NOMO-1 treated with dmso at 0.1 percent for 144 hours (cell line): ENCODE measurements around the gene GLDC.
"Not testable (repeated sequence)": the region's sequence is repeated elsewhere in the genome, so short reads cannot be mapped to it uniquely, and the experiment has no call there.

Source experiments
- DNase-seq: peaks from one replicate; lab custom pipeline; 2025; ENCODE audit not compliant: unreplicated experiment; lab: John Stamatoyannopoulos, UW

The GLDC gene

GRCh38 chr9:6622784-6623183 lies 22.7 kb downstream of the GLDC start:
- not testable (repeated sequence) for DNase-seq

GRCh38 chr9:6620796-6621195 lies 24.7 kb downstream of the GLDC start:
- DNase-seq, result no peak

DNA sequence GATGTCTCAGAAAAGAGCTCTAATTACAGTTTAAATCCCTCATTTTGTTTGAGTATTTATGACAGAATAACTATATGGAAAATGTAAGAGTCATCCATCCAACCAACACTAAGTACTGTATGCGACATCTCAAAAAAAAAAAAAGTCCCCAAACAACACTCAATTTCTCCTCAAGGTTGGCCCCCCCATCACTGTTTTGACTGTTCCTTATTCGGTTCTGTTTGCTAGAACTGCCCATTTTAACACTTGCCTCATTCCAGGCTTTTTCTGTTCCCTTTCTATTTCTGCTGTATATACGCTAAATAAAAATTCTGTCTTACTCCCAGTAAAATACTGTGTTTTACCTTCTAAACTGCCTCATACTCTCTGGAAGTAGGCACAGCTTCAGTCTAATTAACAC lies 25.2 kb downstream of the GLDC start:
- no peak for DNase-seq

- no peak for DNase-seq
Observed at GRCh38 chr9:6619909-6620308, 25.6 kb downstream of the GLDC start.

DNA sequence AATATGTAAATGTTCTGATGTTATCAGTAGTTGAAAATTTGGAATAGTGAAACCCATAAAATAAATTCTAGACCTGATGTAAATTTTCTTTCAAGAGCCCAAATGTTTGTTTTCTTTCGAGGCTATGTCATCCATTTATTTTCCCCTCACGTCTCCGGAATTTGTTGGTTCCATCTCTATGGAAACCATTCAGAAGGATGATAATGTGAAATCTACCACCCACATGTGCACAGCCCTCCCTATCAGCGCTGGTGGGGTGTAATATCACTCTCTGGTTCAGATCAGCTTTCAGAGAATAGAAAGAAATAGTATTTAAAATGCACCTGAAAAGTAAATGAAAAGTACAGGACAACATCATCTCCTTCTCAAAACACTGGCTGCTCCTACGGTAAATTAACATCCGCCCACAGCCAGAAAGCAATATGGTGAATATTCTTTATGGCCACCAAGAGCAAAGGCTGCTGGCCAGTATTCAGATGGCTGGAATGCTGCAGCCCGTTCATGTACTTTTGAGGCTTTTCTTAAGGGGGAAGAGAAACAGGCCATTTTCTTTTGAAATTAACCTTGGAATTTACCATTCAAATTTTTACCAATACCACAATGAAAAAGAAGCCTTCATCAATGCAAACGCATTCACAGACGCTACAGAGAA lies 28.5 kb downstream of the GLDC start:
- DNase-seq, result no peak

GRCh38 chr9:6614489-6614888 lies 31.0 kb downstream of the GLDC start:
- no peak for DNase-seq

GRCh38 chr9:6611865-6612264 lies 33.7 kb downstream of the GLDC start:
- DNase-seq, result no peak

GRCh38 chr9:6610073-6610472 lies 35.5 kb downstream of the GLDC start:
- DNase-seq, result no peak

DNA sequence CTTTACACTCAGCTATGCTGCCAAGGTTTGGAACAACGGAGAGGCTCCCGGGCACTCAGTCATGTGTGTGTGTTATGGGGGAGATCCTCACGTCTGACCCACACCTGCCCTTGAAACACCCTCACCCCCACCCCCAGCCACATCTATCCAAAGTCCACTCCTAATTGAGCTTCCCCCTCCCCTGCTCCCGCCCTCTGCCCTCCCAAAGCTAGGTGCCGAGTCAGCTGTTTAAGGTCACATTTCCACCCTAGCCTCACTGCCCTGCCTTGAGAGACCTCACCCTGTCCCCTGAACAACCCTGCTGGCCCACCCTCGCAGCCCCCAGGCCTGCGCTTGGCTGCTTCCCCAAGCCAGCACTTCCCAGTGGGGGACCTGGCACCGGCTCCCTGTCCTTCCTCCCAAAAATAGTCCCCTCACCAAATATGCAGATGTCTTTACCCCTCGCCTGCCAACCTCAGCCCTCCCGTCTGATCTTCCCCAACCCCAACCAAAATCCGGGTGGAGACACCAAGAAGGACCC lies 36.0 kb downstream of the GLDC start:
- DNase-seq, result no peak

DNA sequence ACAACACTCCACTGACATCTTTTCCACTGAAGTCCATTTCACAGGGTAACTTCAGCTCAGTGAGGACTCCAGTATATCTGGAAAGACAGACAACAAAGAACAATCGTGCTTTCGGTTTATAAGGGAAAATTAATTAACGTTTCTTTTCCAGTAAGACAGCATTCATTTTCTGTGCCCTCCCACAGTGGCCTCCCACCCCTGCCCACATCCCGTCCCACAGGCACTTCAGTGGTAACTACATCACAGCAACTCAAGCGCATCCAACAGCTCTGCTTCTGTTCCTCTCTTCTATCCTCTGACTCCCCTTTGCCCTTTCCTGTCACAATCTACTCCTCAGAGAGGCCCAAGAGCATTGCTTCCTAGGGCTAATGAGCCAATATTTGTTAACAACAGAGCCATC lies 40.3 kb downstream of the GLDC start:
- no peak for DNase-seq

GRCh38 chr9:6600426-6600825 lies 45.1 kb downstream of the GLDC start:
- DNase-seq, result no peak

- DNase-seq, result no peak
Observed at GRCh38 chr9:6600006-6600405, 45.5 kb downstream of the GLDC start.

GRCh38 chr9:6598249-6598725 lies 47.2 kb downstream of the GLDC start:
- no peak for DNase-seq

- DNase-seq, result no peak
Observed at GRCh38 chr9:6592791-6593190, 52.7 kb downstream of the GLDC start.

DNA sequence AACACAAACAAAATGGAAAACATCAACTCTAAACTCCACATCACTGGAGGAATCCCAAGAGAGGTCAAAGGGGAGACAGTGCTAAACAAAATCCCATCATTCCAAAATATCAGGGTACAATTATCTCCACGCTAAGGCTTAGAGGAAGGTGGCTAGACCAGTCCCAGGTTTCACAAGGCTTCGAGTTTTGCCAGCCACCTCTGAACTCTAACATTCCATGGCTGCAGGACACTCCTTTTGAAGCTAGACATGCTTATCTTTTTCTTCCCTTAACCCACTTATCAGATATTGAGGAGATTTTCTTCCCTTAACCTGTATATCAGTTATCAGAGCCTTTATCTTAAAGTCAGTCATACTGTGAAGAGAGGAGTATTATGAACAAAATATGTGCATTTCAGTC lies 53.3 kb downstream of the GLDC start:
- no peak for DNase-seq

- no peak for DNase-seq
Observed at GRCh38 chr9:6590772-6591384, 54.7 kb downstream of the GLDC start.

- DNase-seq, result no peak
Observed at GRCh38 chr9:6590334-6590733, 55.2 kb downstream of the GLDC start.

- DNase-seq, result no peak
Observed at GRCh38 chr9:6584881-6585597, 60.5 kb downstream of the GLDC start.

DNA sequence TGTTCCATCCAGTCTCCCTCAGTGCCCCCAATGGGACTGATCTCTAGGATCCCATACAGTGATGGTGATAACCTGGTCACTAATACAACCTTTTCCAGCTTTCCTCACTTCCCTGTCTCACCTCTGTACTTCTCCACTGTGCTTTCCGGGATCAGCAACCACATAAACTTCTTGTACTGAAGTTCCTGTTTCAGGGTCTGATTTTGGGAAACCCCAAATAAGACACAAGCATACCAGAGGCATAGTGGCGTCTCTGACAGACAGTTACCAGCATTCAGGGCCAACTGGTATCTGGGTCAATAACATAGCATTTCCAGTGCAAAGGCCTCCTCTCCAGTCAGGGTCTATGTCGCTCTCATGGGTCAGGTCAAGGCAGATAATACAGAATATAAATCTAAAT lies 64.3 kb downstream of the GLDC start:
- no peak for DNase-seq

GRCh38 chr9:6579613-6580012 lies 65.9 kb downstream of the GLDC start:
- DNase-seq, result no peak

GRCh38 chr9:6576987-6577386 lies 68.5 kb downstream of the GLDC start:
- no peak for DNase-seq
